GM21528 (cell line): ENCODE measurements around the gene RYR1.
A peak's percentile ranks its signal among the peaks of the same experiment; 100 is the strongest.
"Not testable (repeated sequence)": the region's sequence is repeated elsewhere in the genome, so short reads cannot be mapped to it uniquely, and the experiment has no call there.

Source experiments
- ATAC-seq: cut with Tn5 transposase; IDR thresholded peaks from one replicate; pipeline ENCODE4 v1.9.1; 2021; ENCODE audit warnings: mild to moderate bottlenecking, moderate library complexity; ENCODE audit not compliant: unreplicated experiment, low FRiP score

RYR1 gene

DNA sequence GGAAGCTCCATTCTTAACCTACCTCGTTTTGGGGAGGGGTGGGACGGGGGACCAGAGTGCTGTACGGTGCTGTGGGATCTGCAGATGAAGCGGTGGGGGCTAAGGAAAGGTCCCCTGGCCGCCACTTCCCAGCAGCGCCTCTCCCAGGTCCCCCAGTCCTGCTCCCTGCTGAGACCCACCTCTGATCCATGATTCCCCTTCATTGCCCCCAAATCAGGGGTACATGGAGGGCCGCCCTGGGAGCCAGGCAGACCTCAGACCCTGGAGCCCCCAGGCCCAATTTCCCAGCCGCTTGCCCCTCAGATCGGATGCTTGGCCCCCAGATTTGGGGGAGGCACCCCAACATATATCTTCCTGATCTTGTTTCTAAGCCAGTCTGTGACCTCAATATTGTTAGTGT lies 34.4 kb upstream of the RYR1 start:
- ATAC-seq: no peak

GRCh38 chr19:38399537-38399936 lies 34.0 kb upstream of the RYR1 start:
- no peak for ATAC-seq

DNA sequence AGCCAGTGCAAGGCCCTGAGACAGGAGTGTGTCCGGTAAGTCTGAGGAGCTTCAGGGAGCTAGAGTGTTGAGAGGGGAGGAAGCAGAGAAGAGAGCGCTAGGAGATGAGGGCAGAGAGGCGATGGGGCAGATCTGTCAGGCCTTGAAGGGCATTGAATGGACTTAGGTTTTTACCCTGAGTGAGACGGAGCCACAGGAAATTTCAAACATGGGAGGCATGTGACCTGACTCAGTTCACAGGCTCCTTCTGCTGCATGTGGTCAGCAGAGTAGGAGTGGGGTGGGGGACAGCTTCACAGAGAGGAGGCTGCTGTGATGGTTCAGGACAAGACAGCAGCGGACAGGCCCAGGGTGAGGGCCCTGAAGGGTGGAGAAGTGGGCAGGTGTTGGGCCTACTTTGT lies 33.1 kb upstream of the RYR1 start:
- no peak for ATAC-seq

- no peak for ATAC-seq
These were observed 32.3 kb upstream of the RYR1 start for GRCh38 chr19:38401148-38401547.

GRCh38 chr19:38402623-38402966 lies 30.9 kb upstream of the RYR1 start:
- no peak for ATAC-seq

- ATAC-seq: peak; percentile 78
These were observed 30.4 kb upstream of the RYR1 start, which contains the start of gene FAM98C for GRCh38 chr19:38402967-38403674. FAM98C (plus strand) TSS chr19:38403093; CDS start chr19:38403154, 61 bp downstream.

DNA sequence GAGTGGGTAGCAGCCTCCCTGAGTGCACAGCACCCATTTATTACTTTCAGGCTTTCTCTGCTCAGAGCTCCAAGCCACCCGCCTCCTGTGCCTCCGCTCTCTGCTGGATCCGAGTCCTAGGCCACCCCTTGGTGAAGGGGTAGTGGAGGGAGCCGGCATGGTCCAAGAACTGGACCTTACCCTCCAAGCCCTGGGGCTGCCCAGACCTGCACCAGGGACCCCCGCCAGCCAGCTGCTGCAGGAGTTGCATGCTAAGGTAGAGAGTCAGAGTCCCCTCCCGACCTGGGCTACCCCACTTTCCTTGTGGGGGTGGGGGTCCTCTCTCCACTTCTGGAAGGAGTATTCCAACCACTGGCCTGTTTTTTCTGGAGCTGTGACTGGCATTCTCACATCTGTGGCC lies 28.6 kb upstream of the RYR1 start:
- ATAC-seq: no peak

DNA sequence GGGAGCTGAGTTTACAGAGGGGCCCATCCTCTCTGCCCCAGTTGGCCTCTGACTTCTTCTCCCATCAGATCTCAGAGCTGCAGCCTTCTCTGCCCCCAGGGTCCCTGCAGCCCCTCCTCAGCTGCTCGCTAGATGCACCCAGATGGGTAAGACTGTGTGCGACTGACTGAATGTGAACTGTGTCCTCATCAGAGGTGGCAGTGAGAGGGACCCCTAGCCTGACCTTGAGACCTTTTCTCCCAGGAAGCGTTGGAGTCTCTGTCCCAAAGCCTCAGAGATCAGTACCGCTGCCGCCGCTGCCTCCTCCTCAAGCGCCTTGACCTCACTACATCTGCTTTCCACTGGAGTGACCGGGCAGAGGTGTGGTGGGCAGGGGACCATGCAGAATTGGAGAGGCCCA lies 28.2 kb upstream of the RYR1 start:
- no peak for ATAC-seq

- ATAC-seq: no peak
These were observed 23.8 kb upstream of the RYR1 start for GRCh38 chr19:38409631-38410133.

DNA sequence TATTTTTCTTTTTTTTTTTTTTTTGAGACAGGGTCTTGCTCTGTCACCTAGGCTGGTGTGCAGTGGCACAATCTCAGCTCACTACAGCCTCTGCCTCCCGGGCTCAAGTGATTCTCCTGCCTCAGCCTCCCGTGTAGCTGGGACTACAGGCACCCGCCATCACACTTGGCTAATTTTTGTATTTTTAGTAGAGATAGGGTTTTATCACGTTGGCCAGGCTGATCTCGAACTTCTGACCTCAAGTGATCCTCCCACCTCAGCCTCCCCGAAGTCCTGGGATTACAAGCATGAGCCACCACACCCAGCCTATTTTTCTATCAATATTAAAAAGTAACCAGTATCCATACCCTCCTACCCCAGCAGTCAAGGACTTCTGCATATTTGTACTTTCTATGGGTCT lies 23.1 kb upstream of the RYR1 start:
- not testable (repeated sequence) for ATAC-seq

DNA sequence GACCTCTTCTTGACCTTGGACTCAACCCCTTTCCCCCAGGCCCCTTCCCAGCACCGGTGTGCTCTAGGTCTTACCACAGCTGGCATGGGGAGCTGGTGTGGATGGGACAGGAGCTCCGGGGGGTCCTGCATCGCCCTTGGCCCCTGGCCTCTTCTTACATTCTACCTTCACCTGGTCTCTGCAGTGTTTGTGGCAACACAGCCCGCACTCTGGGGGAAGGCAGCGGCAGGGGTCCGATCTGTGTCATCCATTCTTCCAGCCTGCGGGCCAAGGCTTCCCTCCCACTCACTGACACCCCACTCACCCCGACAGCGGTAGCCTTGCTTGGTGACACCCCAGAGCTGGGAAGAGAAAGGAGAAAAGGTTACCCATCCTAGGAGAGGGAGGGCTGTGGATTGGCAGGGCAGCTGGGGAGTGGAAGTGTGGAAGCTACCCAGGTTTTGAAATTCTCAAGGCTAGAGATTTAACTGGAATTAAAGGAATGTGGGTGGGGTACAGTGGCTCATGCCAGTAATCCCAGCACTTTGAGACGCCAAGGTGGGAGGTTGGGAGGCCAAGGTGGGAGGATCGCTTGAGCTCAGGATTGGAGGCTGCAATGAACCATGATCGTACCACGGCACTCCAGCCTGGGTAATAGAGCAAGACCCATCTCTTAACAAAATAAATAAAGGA lies 22.3 kb upstream of the RYR1 start:
- ATAC-seq: no peak

GRCh38 chr19:38411898-38412297 lies 21.6 kb upstream of the RYR1 start:
- ATAC-seq: not testable (repeated sequence)

- no peak for ATAC-seq
These were observed 21.0 kb upstream of the RYR1 start for GRCh38 chr19:38412491-38412890.

DNA sequence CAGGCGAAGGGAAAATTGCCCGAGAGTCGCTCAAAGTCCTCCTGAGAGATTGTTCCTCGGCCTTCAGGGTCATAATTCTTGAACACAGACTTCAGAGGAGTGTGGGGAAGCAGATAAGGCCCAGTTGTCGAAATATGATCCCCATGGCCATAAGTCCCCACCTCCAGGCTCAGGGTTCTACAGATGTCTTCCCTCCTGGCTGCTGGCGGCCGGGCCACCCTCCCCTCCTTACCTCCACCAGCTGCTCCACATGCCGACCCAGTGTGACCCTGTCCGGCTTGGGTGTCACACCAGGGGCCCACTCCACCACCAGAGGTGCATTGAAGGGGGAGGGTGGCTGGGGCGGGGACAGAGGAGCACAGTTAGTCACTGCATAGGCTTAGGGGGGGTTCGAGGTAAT lies 20.5 kb upstream of the RYR1 start:
- ATAC-seq: no peak

DNA sequence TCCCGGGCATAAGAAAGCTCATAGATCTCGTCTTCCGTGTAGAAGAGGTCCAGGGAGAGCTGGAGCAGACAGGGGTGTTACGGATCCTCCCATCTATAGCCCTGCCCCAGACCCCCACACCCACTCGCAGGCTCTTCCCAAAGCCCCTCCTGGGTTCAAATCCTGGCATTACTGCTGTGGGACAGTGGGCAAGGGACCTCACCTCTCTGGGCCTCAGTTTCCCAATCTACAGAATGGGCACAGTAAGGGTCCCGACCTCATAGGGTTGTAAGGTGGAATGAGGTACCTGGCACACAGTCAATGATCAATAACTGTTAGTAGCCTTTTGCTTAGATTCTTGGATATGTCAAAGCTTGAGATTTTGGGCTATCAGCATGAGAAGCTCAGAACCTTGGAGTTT lies 20.1 kb upstream of the RYR1 start:
- no peak for ATAC-seq

GRCh38 chr19:38417146-38417543 lies 16.3 kb upstream of the RYR1 start:
- no peak for ATAC-seq

DNA sequence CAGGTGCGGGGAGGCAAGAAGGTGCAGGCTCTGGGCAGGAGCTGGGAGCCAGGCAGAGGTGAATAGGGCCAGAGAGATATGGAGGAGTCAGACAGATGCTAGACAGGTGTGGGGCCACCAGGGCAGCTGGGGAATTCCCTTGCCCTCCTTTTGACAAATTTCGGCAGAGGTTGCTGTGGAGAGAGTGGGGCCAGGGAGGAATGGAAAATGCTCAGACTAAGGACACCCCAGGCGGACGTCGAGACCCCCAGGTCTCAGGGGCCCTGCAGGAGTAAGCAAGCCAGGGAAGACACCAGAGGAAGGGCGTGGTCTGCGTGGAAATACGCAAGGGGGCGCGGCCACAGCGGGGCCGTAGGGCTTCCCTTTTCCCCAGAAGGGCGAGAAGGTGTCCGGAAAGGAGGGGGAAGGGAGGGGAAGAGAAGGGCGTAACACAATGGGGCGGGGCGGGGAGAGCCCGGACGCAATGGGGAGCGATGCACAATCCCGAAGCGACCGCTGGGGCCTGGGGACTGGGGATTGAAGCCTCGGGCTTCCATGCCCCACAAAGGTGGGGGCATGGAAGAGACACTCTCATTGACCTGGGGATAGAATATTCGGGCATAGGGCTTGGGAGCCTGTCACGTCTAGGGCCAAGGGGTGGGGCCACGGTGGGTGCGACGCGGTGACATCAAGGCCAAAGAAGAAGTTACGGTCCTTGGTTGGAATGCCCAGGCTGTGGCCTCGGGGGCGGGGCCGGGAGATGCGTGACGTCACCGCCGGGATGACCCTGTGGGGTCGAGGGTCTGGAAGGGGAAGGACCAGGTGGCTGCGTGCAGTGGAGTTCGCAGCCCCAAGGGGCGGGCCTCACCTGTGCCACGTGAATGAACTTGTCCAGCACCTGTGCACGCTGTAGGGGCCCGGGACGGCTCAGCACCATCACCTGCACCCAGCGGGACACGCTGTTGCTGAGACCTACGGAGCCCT lies 15.7 kb upstream of the RYR1 start:
- no peak for ATAC-seq

- no peak for ATAC-seq
These were observed 12.6 kb upstream of the RYR1 start for GRCh38 chr19:38420935-38421334.

DNA sequence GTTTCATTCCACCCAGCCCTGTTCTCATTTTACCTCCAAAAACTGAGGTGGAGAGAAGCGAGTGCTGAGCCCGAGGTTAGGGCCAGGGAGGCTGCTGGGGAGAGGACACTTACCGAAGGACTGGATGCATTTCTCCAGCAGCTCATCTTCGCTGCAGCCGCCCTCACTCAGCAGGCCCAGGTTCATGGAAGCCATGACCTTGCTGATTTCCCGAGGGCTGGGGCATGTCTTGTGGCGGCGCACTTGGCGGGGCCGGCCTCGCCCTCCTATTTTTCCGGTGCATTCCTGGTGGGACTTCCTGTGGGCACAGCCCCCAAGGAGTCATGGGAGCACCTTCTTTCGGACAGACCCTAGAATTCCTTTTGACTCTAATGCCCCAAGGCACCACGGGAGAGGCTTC lies 11.6 kb upstream of the RYR1 start:
- ATAC-seq: no peak

GRCh38 chr19:38422438-38422837 lies 11.1 kb upstream of the RYR1 start:
- no peak for ATAC-seq

DNA sequence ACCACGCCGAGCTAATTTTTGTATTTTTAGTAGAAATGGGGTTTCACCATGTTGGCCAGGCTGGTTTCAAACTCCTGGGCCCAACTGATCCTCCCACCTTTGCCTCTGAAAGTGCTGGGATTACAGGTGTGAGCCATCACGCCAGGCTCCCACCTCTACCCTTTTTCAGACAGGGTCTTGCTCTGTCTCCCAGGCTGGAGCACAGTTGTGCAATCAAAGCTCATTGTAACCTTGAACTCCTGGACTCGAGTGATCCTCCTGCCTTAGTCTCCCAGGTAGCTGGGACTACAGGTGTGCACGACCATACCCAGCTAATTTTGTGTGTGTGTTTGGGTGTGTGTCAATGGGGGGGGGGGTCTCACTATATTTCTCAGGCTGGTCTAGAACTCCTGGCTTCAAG lies 9.2 kb upstream of the RYR1 start:
- no peak for ATAC-seq
